ENCODE measurements around the gene XXYLT1.

- TF ChIP-seq, protein P1, sequence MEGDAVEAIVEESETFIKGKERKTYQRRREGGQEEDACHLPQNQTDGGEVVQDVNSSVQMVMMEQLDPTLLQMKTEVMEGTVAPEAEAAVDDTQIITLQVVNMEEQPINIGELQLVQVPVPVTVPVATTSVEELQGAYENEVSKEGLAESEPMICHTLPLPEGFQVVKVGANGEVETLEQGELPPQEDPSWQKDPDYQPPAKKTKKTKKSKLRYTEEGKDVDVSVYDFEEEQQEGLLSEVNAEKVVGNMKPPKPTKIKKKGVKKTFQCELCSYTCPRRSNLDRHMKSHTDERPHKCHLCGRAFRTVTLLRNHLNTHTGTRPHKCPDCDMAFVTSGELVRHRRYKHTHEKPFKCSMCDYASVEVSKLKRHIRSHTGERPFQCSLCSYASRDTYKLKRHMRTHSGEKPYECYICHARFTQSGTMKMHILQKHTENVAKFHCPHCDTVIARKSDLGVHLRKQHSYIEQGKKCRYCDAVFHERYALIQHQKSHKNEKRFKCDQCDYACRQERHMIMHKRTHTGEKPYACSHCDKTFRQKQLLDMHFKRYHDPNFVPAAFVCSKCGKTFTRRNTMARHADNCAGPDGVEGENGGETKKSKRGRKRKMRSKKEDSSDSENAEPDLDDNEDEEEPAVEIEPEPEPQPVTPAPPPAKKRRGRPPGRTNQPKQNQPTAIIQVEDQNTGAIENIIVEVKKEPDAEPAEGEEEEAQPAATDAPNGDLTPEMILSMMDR (IDR thresholded peaks at IDR 0.05; ENCODE audit: low read length) = no peak
- no peak for TF ChIP-seq EZH2 (IDR thresholded peaks at IDR 0.05; ENCODE audit: borderline replicate concordance, low read length)
Observed at GRCh38 chr3:195168009-195168762, 102.8 kb downstream of the XXYLT1 start.
